HG03103 (cell line): ENCODE results near the gene RMI2.
"Not testable (repeated sequence)": the region's sequence is repeated elsewhere in the genome, so short reads cannot be mapped to it uniquely, and the experiment has no call there.

Experiments used
- ATAC-seq: cut with Tn5 transposase; IDR thresholded peaks from one replicate; pipeline ENCODE4 v1.9.1; 2021; ENCODE audit warnings: low read depth; ENCODE audit not compliant: unreplicated experiment

The RMI2 gene

DNA sequence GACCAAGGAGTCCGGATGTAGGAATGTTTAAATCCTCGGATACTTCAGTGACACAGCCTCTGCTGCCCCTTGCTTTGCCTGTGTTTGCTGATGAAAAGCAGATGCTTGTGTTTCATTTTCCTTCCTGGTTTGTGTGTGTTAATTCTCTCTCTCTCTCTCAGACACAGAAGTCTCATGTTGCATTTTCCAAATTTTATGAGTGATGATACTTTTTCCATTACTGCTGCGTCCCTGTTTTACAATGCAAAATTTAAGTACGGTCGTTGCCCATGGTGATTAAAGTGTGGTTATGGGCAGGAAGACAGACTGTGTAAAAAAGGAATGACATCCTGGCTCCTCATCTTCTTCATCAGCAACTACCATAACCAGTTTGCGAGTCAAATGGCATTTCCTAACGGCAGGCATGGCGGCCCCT lies 5.7 kb downstream of the RMI2 start:
- ATAC-seq, result no peak

DNA sequence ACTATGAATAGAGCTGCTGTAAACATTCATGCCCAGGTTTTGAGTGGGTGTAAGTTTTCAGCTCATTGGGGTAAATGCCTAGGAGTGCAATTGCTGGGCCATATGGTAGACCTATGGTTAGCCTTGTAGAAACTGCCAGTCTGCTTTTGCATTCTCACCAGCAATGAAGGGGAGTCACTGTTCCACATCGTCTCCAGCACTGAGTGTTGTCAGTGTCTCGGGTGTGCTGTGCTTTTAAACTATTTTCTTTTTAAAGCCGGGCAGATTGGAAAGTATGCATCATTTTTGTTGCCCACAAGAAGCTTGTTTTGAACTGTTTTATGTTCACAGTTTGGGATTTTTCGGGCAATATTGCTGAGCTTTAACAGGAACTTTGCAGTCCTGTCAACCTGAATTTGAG lies 7.9 kb downstream of the RMI2 start:
- ATAC-seq, result no peak

DNA sequence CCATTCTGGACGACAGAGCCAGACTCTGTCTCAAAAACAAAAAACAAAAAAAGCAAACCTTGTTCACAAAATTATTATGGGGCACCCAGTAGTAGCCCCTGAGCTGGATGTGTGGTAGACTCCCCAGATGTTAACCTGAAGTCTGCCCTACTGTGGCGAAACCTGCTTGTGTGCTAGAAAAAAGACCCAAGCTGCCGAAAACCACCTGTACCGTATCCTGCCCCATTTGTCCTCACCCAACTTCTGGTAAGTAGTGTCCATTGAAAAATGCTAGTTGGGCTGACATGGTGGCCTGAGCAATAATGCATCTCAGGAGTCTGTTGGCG lies 9.1 kb downstream of the RMI2 start:
- no peak for ATAC-seq

- peak; percentile 71 for ATAC-seq
Measured at GRCh38 chr16:11354733-11355574, 9.7 kb downstream of the RMI2 start.

DNA sequence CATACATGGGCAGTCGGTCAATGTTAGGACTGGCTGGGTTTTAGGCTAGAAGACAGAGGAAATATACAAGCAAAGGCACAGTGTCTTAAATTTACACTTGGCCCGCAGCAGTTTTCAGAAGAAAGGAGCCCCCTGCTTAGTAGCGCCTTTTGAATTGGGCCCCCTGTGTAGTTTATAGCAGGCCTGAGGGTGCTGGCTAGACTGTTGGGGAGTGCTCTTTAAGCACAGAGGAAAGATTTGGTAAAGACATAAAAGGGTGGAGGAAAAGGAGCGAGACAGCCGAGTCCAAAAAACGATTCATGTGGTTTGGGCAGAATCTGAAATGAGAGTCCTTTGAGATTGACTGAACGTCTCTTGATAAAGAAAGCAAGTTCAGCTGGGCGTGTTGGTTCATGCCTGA lies 10.6 kb downstream of the RMI2 start:
- no peak for ATAC-seq

- no peak for ATAC-seq
Measured at GRCh38 chr16:11356573-11357331, 11.5 kb downstream of the RMI2 start.

DNA sequence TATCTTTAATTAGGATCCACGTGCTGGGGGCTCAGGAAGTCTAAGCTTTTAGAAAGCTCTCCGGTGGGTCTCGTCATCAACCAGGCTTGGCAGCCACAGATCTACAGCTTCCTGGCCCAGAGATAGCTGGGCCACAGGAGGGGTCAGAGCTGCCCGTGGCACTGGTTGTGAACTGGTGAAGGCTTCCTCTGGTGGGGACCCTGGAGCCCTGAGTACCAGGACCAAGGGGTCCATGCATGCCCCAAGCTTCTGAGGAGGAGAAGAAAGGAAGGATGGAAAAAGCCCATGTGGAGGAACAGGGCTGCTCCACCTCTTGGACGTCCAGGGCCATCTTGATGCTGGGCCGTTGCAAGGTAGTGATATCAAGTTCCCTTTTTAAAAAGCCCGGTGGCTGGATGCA lies 13.3 kb downstream of the RMI2 start:
- ATAC-seq, result no peak

DNA sequence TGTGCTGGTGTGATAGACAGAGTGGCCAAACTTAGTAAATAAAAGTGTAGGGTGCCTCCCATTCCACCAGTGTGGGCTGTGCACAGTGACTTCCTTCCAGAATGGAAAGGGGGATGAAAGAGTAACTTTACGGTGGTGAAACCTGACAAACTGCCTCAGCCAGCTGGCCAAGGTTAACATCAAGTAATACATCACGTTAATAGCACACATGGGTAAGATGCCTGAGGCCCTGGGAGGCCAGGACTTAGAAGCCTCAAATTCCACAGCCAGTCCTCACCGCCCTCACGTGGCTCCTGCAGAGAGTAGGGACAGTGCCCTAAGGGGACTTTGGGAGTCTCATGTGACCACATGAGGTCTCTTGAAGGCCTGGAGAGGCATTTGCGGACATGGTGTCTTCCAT lies 14.1 kb downstream of the RMI2 start:
- no peak for ATAC-seq

- no peak for ATAC-seq
Measured at GRCh38 chr16:11360641-11361373, 15.5 kb downstream of the RMI2 start.

DNA sequence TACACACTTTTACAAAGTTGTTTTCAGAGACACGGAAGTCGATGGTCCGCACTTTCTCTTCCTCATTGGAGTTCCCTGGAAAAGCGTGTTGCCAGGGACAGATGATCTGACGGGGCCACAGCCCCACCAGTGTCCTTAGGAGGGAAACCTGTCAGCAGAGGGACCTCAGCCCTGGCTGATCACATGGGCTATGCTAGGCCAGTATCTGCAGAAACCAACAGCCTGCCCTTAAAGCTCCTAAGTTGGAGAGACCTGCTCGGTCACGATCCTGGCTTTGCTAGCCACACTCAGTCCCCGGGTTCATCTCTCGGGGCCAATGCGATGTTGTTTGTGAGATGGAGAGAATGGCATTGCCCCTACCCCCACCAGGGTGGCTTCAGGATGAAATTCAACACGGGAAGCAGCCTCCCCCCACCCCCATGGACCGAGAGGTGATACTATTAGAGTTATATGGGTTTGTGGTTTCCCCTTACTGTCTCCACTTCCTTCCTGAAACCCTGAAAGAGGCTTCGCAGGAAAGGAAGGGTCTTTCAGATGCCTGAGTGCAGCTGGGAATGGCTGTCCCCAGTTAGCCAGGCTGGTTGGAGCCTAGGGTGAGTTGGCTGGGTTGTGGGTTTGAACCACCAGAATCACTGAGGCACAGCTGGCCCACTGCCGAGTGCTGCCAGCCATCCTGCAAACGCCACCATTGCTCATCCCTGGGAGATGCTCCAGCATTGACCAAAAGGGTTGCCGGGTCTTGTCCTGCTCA lies 16.6 kb downstream of the RMI2 start:
- ATAC-seq, result no peak

DNA sequence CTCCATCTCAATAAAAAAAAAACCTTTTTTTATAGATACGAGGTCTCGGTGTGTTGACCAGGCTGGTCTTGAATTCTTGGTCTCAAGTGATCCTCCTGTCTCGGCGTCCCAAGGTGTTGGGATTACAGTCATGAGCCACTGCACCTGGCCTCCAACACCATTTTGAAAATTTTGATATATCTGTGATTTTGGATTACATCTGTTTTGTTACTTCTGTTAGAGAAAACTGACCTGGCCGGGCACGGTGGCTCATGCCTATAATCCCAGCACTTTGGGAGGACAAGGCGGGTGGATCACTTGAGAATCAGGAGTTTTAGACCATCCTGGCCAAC lies 18.6 kb downstream of the RMI2 start:
- ATAC-seq, result no peak

DNA sequence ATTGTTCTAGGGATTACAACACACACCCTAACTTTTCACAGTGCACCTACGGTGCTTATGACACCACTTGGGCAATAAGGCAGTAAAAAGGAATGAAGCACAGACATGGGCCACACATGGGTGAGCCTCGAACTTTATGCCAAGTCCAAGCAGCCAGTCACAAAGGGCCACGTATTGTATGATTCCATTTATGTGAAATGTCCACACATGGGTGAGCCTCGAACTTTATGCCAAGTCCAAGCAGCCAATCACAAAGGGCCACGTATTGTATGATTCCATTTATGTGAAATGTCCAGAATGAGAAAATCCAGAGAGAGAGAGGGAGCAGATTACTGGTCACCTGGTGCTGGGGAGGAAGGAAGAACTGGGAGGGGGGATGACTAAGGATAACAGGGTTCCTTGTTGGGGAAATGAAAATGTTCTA lies 22.2 kb downstream of the RMI2 start:
- no peak for ATAC-seq

GRCh38 chr16:11370084-11370931 lies 25.0 kb downstream of the RMI2 start:
- ATAC-seq, result no peak

DNA sequence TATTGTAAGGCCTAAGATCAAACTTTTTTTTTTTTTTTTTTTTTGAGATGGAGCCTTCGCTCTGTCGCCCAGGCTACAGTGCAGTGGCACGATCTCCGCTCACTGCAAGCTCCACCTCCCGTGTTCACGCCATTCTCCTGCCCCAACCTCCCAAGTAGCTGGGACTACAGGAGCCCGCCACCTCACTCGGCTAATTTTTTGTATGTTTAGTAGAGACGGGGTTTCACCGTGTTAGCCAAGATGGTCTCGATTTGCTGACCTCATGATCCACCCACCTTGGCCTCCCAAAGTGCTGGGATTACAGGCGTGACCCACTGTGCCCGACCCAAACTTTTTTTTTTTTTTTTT lies 25.6 kb downstream of the RMI2 start:
- ATAC-seq, result not testable (repeated sequence)

GRCh38 chr16:11372073-11372828 lies 27.0 kb downstream of the RMI2 start:
- no peak for ATAC-seq

DNA sequence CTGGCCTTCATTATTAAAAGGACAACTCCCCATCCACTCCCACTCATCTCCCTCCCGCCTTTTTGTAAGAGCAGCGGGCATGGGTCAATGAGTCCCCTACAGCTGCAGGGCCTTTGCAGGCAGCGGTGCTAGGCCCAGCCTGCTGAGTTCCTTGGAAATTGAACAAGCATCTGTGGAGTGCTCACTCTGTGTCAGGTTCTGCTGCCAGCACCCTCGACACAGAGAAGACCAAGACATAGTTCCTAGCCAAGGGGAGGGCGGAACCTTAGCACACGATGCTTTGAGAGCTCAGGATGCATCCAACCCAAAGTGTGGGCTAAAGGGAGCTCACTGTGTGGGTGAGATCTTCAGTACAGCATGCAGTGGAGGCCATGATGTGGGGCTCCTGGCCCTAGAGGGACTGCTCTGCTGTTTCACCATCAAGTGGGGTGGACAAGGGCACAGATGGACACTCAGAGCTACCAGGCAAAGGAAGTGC lies 27.6 kb downstream of the RMI2 start:
- no peak for ATAC-seq

DNA sequence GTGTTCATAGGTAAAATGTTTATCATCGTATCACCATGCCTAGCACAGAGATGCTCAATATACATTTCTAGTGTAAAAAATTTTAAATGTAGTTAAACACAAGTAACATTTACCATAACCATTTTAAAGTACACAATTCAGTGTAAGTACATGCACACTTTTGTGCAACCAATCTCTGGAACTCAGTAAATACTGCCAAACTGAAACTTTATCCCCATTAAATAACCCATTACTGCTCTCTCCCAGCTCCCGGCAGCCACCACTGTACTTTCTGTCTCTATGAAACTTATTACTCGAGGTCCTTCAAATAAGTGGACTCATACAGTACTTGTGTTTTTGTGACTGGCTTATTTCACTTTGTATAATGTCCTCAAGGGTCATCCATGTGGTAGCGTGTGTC lies 29.0 kb downstream of the RMI2 start:
- ATAC-seq, result no peak

GRCh38 chr16:11377154-11377553 lies 31.9 kb downstream of the RMI2 start:
- no peak for ATAC-seq

- ATAC-seq, result not testable (repeated sequence)
Measured at GRCh38 chr16:11378951-11379350, 33.7 kb downstream of the RMI2 start.
